ENCODE results near the gene PRDM16. TPM values are rescaled to one million over a fixed set of nuclear protein-coding genes. Genes with fewer than 3 reads are reported as not detected.

The PRDM16 gene
- total RNA-seq, 1 donor = 6.5 TPM

GRCh38 chr1:3268281-3268680, 199.3 kb downstream of the PRDM16 start:
- Histone ChIP-seq H4K20me1 (ENCODE audit: insufficient read depth, low read length) (peaks cover 11% of the 10 kb centered on the region), H3K9me3 (ENCODE audit: low read depth, low read length) (no peaks in the 10 kb centered on the region), H3K27me3 (ENCODE audit: insufficient read depth, low read length) (no peaks in the 10 kb centered on the region), H3K4me3 (ENCODE audit: insufficient read depth, low read length) (no peak overlapping the region), H2AFZ (ENCODE audit: low read length) (no peak overlapping the region), H3K4me1 (ENCODE audit: insufficient read depth, low read length) (no peaks in the 10 kb centered on the region), H3K36me3 (ENCODE audit: insufficient read depth, low read length) (no peaks in the 10 kb centered on the region), H3K27ac (ENCODE audit: low read depth, low read length) (no peak overlapping the region), H3K4me2 (ENCODE audit: insufficient read depth, low read length) (no peak overlapping the region), H3K79me2 (ENCODE audit: insufficient read depth, low read length) (no peaks in the 10 kb centered on the region)
- DNase-seq (ENCODE audit: insufficient read length, low spot score, missing footprints) = no peak
- no peak for TF ChIP-seq CTCF (IDR thresholded peaks at IDR 0.05; ENCODE audit: extremely low read depth, low read depth, low read length)

GRCh38 chr1:3270403-3271245, 201.6 kb downstream of the PRDM16 start:
- Histone ChIP-seq H4K20me1 (ENCODE audit: insufficient read depth, low read length) (peaks cover 5% of the 10 kb centered on the region), H3K9me3 (ENCODE audit: low read depth, low read length) (no peaks in the 10 kb centered on the region)
- DNase-seq (ENCODE audit: insufficient read length, low spot score, missing footprints) = no peak

GRCh38 chr1:3271866-3272265, 202.9 kb downstream of the PRDM16 start:
- Histone ChIP-seq H2AFZ (ENCODE audit: low read length) (no peak overlapping the region), H3K9me3 (ENCODE audit: low read depth, low read length) (no peaks in the 10 kb centered on the region), H3K27me3 (ENCODE audit: insufficient read depth, low read length) (no peaks in the 10 kb centered on the region), H4K20me1 (ENCODE audit: insufficient read depth, low read length) (peaks cover 5% of the 10 kb centered on the region), H3K79me2 (ENCODE audit: insufficient read depth, low read length) (no peaks in the 10 kb centered on the region), H3K27ac (ENCODE audit: low read depth, low read length) (no peak overlapping the region), H3K36me3 (ENCODE audit: insufficient read depth, low read length) (no peaks in the 10 kb centered on the region), H3K4me3 (ENCODE audit: insufficient read depth, low read length) (no peak overlapping the region), H3K4me1 (ENCODE audit: insufficient read depth, low read length) (peaks cover 14% of the 10 kb centered on the region), H3K4me2 (ENCODE audit: insufficient read depth, low read length) (no peak overlapping the region)
- no peak for TF ChIP-seq CTCF (IDR thresholded peaks at IDR 0.05; ENCODE audit: extremely low read depth, low read depth, low read length)
- no peak for DNase-seq (ENCODE audit: insufficient read length, low spot score, missing footprints)

More at GRCh38 chr1:3270403-3271245, 201.6 kb downstream of the PRDM16 start:
- Histone ChIP-seq H2AFZ (ENCODE audit: low read length) (no peak overlapping the region), H3K4me1 (ENCODE audit: insufficient read depth, low read length) (peaks cover 6% of the 10 kb centered on the region), H3K36me3 (ENCODE audit: insufficient read depth, low read length) (no peaks in the 10 kb centered on the region), H3K4me2 (ENCODE audit: insufficient read depth, low read length) (no peak overlapping the region), H3K4me3 (ENCODE audit: insufficient read depth, low read length) (no peak overlapping the region), H3K79me2 (ENCODE audit: insufficient read depth, low read length) (no peaks in the 10 kb centered on the region), H3K27ac (ENCODE audit: low read depth, low read length) (no peak overlapping the region), H3K27me3 (ENCODE audit: insufficient read depth, low read length) (no peaks in the 10 kb centered on the region)
- no peak for TF ChIP-seq CTCF (IDR thresholded peaks at IDR 0.05; ENCODE audit: extremely low read depth, low read depth, low read length)

- H3K27ac ChIP-seq (ENCODE audit: low read depth, low read length) = no peak overlapping the region
- H3K27me3 ChIP-seq (ENCODE audit: insufficient read depth, low read length) = no peaks in the 10 kb centered on the region
- H4K20me1 ChIP-seq (ENCODE audit: insufficient read depth, low read length) = peaks cover 5% of the 10 kb centered on the region
Observed at GRCh38 chr1:3272321-3273045, 203.5 kb downstream of the PRDM16 start.

More at GRCh38 chr1:3272321-3273045, 203.5 kb downstream of the PRDM16 start:
- Histone ChIP-seq H3K36me3 (ENCODE audit: insufficient read depth, low read length) (no peaks in the 10 kb centered on the region), H2AFZ (ENCODE audit: low read length) (no peak overlapping the region), H3K79me2 (ENCODE audit: insufficient read depth, low read length) (no peaks in the 10 kb centered on the region), H3K9me3 (ENCODE audit: low read depth, low read length) (no peaks in the 10 kb centered on the region), H3K4me2 (ENCODE audit: insufficient read depth, low read length) (no peak overlapping the region), H3K4me1 (ENCODE audit: insufficient read depth, low read length) (peaks cover 14% of the 10 kb centered on the region), H3K4me3 (ENCODE audit: insufficient read depth, low read length) (no peak overlapping the region)
- TF ChIP-seq CTCF (IDR thresholded peaks at IDR 0.05; ENCODE audit: extremely low read depth, low read depth, low read length) = no peak
- DNase-seq (ENCODE audit: insufficient read length, low spot score, missing footprints) = peak; percentile 90

All from osteoblast (primary cell).